Uterus (tissue), 2 donors: Measurements from ENCODE around the gene ZMAT3.

ENCODE experiments used
- POLR2A ChIP-seq, 2 donors: fragments of 450-650 bp; IDR thresholded peaks; one replicate each; pipeline ENCODE4 v1.6.1; 2016; ENCODE audit warnings: antibody characterized with exemption in 2 of 2, mild to moderate bottlenecking in 1 of 2, moderate library complexity in 1 of 2
- TF ChIP-seq, protein P1 (sequence below), 4 experiments: fragments of 200-600 bp in 2 of 4; fragments of 450-650 bp in 2 of 4; sonication (generic) in 2 of 4; IDR thresholded peaks; one replicate each; pipeline ENCODE4 v1.5.1; 2016 to 2019; ENCODE audit warnings: antibody characterized with exemption in 4 of 4, mild to moderate bottlenecking in 2 of 4, moderate library complexity in 1 of 4

DNA sequence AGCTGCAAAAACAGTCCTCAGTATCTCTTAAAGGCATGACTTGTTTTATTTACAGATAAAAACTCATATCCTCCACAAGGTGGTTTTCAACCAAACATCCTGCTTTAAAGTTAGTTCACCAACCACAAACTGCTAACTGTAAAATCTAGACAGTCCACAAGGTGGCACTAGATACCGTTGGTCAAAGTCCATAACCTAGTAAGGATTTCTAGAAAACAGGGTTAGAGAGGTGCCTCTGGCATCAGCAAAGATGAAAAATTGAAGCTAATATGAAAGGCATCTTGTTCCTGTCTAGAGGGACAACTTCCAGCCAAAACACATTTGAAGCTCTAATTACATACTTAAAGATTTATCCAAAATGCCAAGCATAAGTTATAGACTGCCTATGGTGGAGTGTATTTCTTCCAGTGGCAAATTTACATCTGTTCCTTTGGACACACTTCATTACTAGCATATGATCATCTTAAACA, 56.0 kb downstream of the ZMAT3 start:
- TF ChIP-seq, protein P1, sequence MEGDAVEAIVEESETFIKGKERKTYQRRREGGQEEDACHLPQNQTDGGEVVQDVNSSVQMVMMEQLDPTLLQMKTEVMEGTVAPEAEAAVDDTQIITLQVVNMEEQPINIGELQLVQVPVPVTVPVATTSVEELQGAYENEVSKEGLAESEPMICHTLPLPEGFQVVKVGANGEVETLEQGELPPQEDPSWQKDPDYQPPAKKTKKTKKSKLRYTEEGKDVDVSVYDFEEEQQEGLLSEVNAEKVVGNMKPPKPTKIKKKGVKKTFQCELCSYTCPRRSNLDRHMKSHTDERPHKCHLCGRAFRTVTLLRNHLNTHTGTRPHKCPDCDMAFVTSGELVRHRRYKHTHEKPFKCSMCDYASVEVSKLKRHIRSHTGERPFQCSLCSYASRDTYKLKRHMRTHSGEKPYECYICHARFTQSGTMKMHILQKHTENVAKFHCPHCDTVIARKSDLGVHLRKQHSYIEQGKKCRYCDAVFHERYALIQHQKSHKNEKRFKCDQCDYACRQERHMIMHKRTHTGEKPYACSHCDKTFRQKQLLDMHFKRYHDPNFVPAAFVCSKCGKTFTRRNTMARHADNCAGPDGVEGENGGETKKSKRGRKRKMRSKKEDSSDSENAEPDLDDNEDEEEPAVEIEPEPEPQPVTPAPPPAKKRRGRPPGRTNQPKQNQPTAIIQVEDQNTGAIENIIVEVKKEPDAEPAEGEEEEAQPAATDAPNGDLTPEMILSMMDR (IDR thresholded peaks at IDR 0.05), result peak; percentile 84 to 88 (median 87)
- TF ChIP-seq POLR2A (IDR thresholded peaks at IDR 0.05), result no peak
